Endodermal cell (in vitro differentiated cells): ENCODE measurements around the gene IMPDH1. TPM values are rescaled to one million over a fixed set of nuclear protein-coding genes. Genes with fewer than 3 reads are reported as not detected.

Experiments used
- DNase-seq: peaks from one replicate; pipeline ENCODE4 v3.0.0-alpha.2; 2017
- H3K27ac ChIP-seq: 2 replicates; pipeline ENCODE4 v1.5.1; 2013; ENCODE audit warnings: mild to moderate bottlenecking, low read depth, low read length, moderate library complexity
- H3K27me3 ChIP-seq: 2 replicates; pipeline ENCODE4 v1.6.1; 2013; ENCODE audit warnings: mild to moderate bottlenecking, low read length, moderate library complexity; ENCODE audit not compliant: insufficient read depth, control insufficient read depth, poor library complexity, severe bottlenecking
- H3K36me3 ChIP-seq: 2 replicates; pipeline ENCODE4 v1.7.0; 2013; ENCODE audit warnings: mild to moderate bottlenecking, low read length, moderate library complexity; ENCODE audit not compliant: control insufficient read depth, insufficient read depth
- H3K4me1 ChIP-seq: one replicate; pipeline ENCODE4 v1.7.0; 2013; ENCODE audit warnings: low read length; ENCODE audit not compliant: control insufficient read depth, insufficient read depth
- H3K4me3 ChIP-seq: 2 replicates; pipeline ENCODE4 v1.5.1; 2013; ENCODE audit warnings: mild to moderate bottlenecking, low read length, moderate library complexity
- H3K9ac ChIP-seq: 2 replicates; pipeline ENCODE4 v1.6.1; 2013; ENCODE audit warnings: mild to moderate bottlenecking, low read length, moderate library complexity; ENCODE audit not compliant: poor library complexity, severe bottlenecking; ENCODE audit errors: extremely low read depth
- H3K9me3 ChIP-seq: 2 replicates; pipeline ENCODE4 v1.6.1; 2013; ENCODE audit warnings: mild to moderate bottlenecking, low read length, moderate library complexity; ENCODE audit not compliant: control insufficient read depth
- H3K27ac Mint-ChIP-seq: 2 replicates; pipeline ENCODE4 v1.8.0; 2020; ENCODE audit warnings: mixed read lengths
- H3K27me3 Mint-ChIP-seq: 2 replicates; pipeline ENCODE4 v1.8.0; 2021; ENCODE audit warnings: mild to moderate bottlenecking, mixed read lengths; ENCODE audit not compliant: insufficient read depth
- H3K36me3 Mint-ChIP-seq: 2 replicates; pipeline ENCODE4 v1.8.0; 2020; ENCODE audit warnings: low read depth, mixed read lengths
- H3K4me1 Mint-ChIP-seq: 2 replicates; pipeline ENCODE4 v1.8.0; 2020; ENCODE audit warnings: mixed read lengths
- H3K4me3 Mint-ChIP-seq: 2 replicates; pipeline ENCODE4 v1.8.0; 2020; ENCODE audit warnings: mild to moderate bottlenecking, moderate library complexity, mixed read lengths
- H3K9me3 Mint-ChIP-seq: 2 replicates; pipeline ENCODE4 v1.8.0; 2020; ENCODE audit warnings: mild to moderate bottlenecking, mixed read lengths
- CTCF ChIP-seq: fragments of 200-600 bp; sonication (generic); conservative IDR thresholded peaks from 2 replicates; pipeline ENCODE4 v1.5.0; 2021; ENCODE audit warnings: antibody characterized with exemption, mild to moderate bottlenecking
- WGBS, 2 experiments: methylation state at CpG; one replicate each; pipeline versions ENCODE4 v1.1.5 to v1.1.7; 2013; ENCODE audit warnings: missing lambda C conversion rate in 2 of 2, mixed read lengths in 1 of 2; ENCODE audit not compliant: insufficient coverage in 1 of 2, insufficient read length in 1 of 2; 5-methylcytosine and 5-hydroxymethylcytosine counted together
- total RNA-seq, 2 donors: library from RNA; stranded (reverse); fragmentation: NEBNext Ultra II Directional in 1 of 2; extraction: Animal tissue kit (Norgen Biotek cat#: 25700) in 1 of 2; gene quantifications; 2 replicates in 1 of 2; 3 replicates in 1 of 2; pipeline ENCODE4 v1.2.1, GENCODE V29; 2021

IMPDH1 gene
- total RNA-seq, 2 donors from 2014 or later = 13.4 to 16.5 TPM

- H3K4me1 Mint-ChIP-seq = peaks cover 10% of the 10 kb centered on the region
- no peak for DNase-seq
- Histone ChIP-seq H3K27ac (no peak overlapping the region), H3K36me3 (no peaks in the 10 kb centered on the region), H3K27me3 (peaks cover 36% of the 10 kb centered on the region), H3K9ac (no peak overlapping the region), H3K4me3 (no peak overlapping the region), H3K4me1 (peaks cover 11% of the 10 kb centered on the region), H3K9me3 (no peaks in the 10 kb centered on the region)
- no peak for TF ChIP-seq CTCF
- no peak overlapping the region for H3K4me3 Mint-ChIP-seq
- H3K27ac Mint-ChIP-seq = no peak overlapping the region
- H3K27me3 Mint-ChIP-seq = peaks cover 54% of the 10 kb centered on the region
- WGBS, 2 experiments = 92 to 93% methylated on average over 4 to 5 of the region's 5 CpGs
- no peaks in the 10 kb centered on the region for H3K9me3 Mint-ChIP-seq
- H3K36me3 Mint-ChIP-seq = peaks cover 10% of the 10 kb centered on the region
These were observed 6.1 kb downstream of the IMPDH1 start for GRCh38 chr7:128403676-128404075.

GRCh38 chr7:128402356-128402755 is 7.4 kb downstream of the IMPDH1 start:
- H3K27me3 ChIP-seq = peaks cover 23% of the 10 kb centered on the region
- WGBS, 2 experiments = 88 to 92% methylated on average over 1 to 2 of the region's 2 CpGs

GRCh38 chr7:128400566-128400965 is 9.2 kb downstream of the IMPDH1 start:
- TF ChIP-seq CTCF = no peak

More at GRCh38 chr7:128402356-128402755, 7.4 kb downstream of the IMPDH1 start:
- Mint-ChIP-seq H3K27ac (no peak overlapping the region), H3K4me3 (no peak overlapping the region), H3K36me3 (peaks cover 13% of the 10 kb centered on the region), H3K9me3 (no peaks in the 10 kb centered on the region), H3K4me1 (peaks cover 6% of the 10 kb centered on the region), H3K27me3 (peaks cover 40% of the 10 kb centered on the region)
- Histone ChIP-seq H3K36me3 (no peaks in the 10 kb centered on the region), H3K4me1 (peaks cover 11% of the 10 kb centered on the region), H3K4me3 (no peak overlapping the region), H3K9me3 (no peaks in the 10 kb centered on the region), H3K27ac (no peak overlapping the region), H3K9ac (no peak overlapping the region)
- TF ChIP-seq CTCF = no peak
- no peak for DNase-seq

More at GRCh38 chr7:128400566-128400965, 9.2 kb downstream of the IMPDH1 start:
- no peak overlapping the region for H3K4me3 Mint-ChIP-seq
- H3K27me3 ChIP-seq = peaks cover 10% of the 10 kb centered on the region
- no peak for DNase-seq
- H3K9me3 Mint-ChIP-seq = no peaks in the 10 kb centered on the region
- no peaks in the 10 kb centered on the region for H3K9me3 ChIP-seq
- no peak overlapping the region for H3K9ac ChIP-seq
- H3K27me3 Mint-ChIP-seq = peaks cover 28% of the 10 kb centered on the region
- no peak overlapping the region for H3K4me3 ChIP-seq
- peaks cover 6% of the 10 kb centered on the region for H3K4me1 Mint-ChIP-seq
- no peak overlapping the region for H3K27ac Mint-ChIP-seq
- H3K27ac ChIP-seq = no peak overlapping the region
- H3K36me3 Mint-ChIP-seq = peaks cover 13% of the 10 kb centered on the region
- 88 to 93% methylated on average over 4 to 5 of the region's 5 CpGs for WGBS, 2 experiments
- peaks cover 11% of the 10 kb centered on the region for H3K4me1 ChIP-seq
- H3K36me3 ChIP-seq = no peaks in the 10 kb centered on the region
